Tibial artery (tissue), 4 donors: Measurements from ENCODE around the gene KIF6.

Experiments used
- DNase-seq, 2 donors: peaks; one replicate each; pipeline ENCODE4 v3.0.0-alpha.2; 2019
- H3K27ac ChIP-seq, 2 donors: fragments of 200-600 bp; sonication (generic) in 1 of 2; 1 replicate in 1 of 2; 2 replicates in 1 of 2; pipeline ENCODE4 v1.5.1; 2018 to 2019; ENCODE audit warnings: mild to moderate bottlenecking in 1 of 2
- H3K27me3 ChIP-seq, 2 donors: fragments of 200-600 bp; sonication (generic) in 1 of 2; one replicate each; pipeline versions ENCODE4 v1.5.1 to v1.6.0; 2016 to 2019
- H3K36me3 ChIP-seq, 3 donors: fragments of 200-600 bp; sonication (generic) in 2 of 3; one replicate each; pipeline ENCODE4 v1.5.1; 2016 to 2019; ENCODE audit warnings: mild to moderate bottlenecking in 2 of 3
- H3K4me1 ChIP-seq, 4 donors: fragments of 200-600 bp; sonication (generic) in 2 of 4; 1 replicate in 3 of 4; 2 replicates in 1 of 4; pipeline ENCODE4 v1.5.1; 2016 to 2019
- H3K4me3 ChIP-seq, 2 donors: fragments of 200-600 bp; sonication (generic) in 1 of 2; 1 replicate in 1 of 2; 2 replicates in 1 of 2; pipeline ENCODE4 v1.5.1; 2018 to 2019; ENCODE audit warnings: mild to moderate bottlenecking in 2 of 2
- H3K9me3 ChIP-seq, 3 donors: fragments of 200-600 bp; sonication (generic) in 1 of 3; one replicate each; pipeline ENCODE4 v1.5.1; 2016 to 2019
- CTCF ChIP-seq, 2 experiments: fragments of 200-600 bp in 1 of 2; fragments of 450-650 bp in 1 of 2; IDR thresholded peaks; one replicate each; pipeline ENCODE4 v1.5.1; 2017 to 2019; ENCODE audit warnings: antibody characterized with exemption in 2 of 2, mild to moderate bottlenecking in 1 of 2, moderate library complexity in 1 of 2
- intact Hi-C: fragments of 100-400 bp; cut with DNase I; formaldehyde crosslinking; loops from one replicate; pipeline ENCODE4 v1.15.0; 2023; ENCODE audit warnings: low total_unique reads

Gene KIF6

GRCh38 chr6:39362487-39362865, 362.7 kb downstream of the KIF6 start:
- Histone ChIP-seq H3K9me3 (no peaks in the 10 kb centered on the region), H3K4me3 (no peak overlapping the region)
- intact Hi-C loops: no loop called here

GRCh38 chr6:39361657-39362486, 363.3 kb downstream of the KIF6 start:
- Histone ChIP-seq H3K9me3 (no peaks in the 10 kb centered on the region), H3K4me1 (peaks cover 0 to 5% (median 1%) of the 10 kb centered on the region in 4 donors), H3K27me3 (no peaks in the 10 kb centered on the region), H3K36me3 (no peaks in the 10 kb centered on the region), H3K4me3 (no peak overlapping the region), H3K27ac (no peak overlapping the region)
- TF ChIP-seq CTCF (IDR thresholded peaks at IDR 0.05): peak; percentile 74 to 86
- intact Hi-C loops: no loop called here
- DNase-seq: peak; percentile 49 to 77

More at GRCh38 chr6:39362487-39362865, 362.7 kb downstream of the KIF6 start:
- no peak overlapping the region for H3K27ac ChIP-seq
- DNase-seq: no peak
- no peaks in the 10 kb centered on the region for H3K36me3 ChIP-seq
- no peaks in the 10 kb centered on the region for H3K27me3 ChIP-seq
- H3K4me1 ChIP-seq: peaks cover 0 to 5% (median 1%) of the 10 kb centered on the region in 4 donors
- TF ChIP-seq CTCF (IDR thresholded peaks at IDR 0.05): no peak

GRCh38 chr6:39360378-39360777, 364.8 kb downstream of the KIF6 start:
- Histone ChIP-seq H3K4me1 (peaks cover 0 to 5% (median 1%) of the 10 kb centered on the region in 4 donors), H3K4me3 (no peak overlapping the region), H3K27me3 (no peaks in the 10 kb centered on the region), H3K9me3 (no peaks in the 10 kb centered on the region), H3K27ac (no peak overlapping the region), H3K36me3 (no peaks in the 10 kb centered on the region)
- intact Hi-C loops: no loop called here
- no peak for TF ChIP-seq CTCF (IDR thresholded peaks at IDR 0.05)
- no peak for DNase-seq

DNA sequence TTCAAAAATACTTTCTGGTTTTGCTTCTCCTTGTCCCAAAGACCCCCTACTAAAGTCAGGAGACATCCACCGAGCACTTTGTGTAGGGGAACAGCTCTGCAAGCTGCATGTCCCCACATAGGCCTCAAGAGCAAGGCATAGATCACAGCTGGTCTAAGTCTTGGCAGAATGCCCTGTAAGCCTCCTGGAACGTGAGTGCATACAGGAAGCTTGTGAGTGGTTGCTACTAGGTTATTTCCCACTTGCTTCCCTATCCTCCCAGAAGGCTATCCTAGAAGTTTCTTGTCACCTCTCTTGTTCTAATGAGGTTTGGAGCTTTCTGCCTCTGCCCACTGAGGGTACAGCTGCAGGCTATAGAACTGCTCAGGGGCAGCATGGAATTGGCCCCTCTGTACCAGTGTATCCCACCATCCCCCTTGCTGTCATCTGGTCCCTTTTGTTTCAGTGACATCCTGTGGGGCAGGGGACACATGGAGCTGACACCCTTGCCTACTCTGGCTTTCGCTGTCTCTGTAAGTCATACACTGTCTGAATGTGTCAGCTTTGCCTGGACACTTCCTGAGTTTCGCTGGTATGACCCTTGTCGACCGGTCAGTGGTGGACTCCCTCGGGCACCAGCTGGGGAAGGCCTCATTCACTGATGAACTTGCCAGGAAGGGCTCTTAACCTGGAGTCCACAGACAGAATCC, 367.1 kb downstream of the KIF6 start:
- intact Hi-C loops: no loop called here
- peaks cover 0 to 5% (median 1%) of the 10 kb centered on the region in 4 donors for H3K4me1 ChIP-seq
- no peaks in the 10 kb centered on the region for H3K36me3 ChIP-seq
- no peak overlapping the region for H3K27ac ChIP-seq
- TF ChIP-seq CTCF (IDR thresholded peaks at IDR 0.05): no peak
- no peak for DNase-seq
- no peaks in the 10 kb centered on the region for H3K27me3 ChIP-seq
- H3K4me3 ChIP-seq: no peak overlapping the region
- H3K9me3 ChIP-seq: no peaks in the 10 kb centered on the region

DNA sequence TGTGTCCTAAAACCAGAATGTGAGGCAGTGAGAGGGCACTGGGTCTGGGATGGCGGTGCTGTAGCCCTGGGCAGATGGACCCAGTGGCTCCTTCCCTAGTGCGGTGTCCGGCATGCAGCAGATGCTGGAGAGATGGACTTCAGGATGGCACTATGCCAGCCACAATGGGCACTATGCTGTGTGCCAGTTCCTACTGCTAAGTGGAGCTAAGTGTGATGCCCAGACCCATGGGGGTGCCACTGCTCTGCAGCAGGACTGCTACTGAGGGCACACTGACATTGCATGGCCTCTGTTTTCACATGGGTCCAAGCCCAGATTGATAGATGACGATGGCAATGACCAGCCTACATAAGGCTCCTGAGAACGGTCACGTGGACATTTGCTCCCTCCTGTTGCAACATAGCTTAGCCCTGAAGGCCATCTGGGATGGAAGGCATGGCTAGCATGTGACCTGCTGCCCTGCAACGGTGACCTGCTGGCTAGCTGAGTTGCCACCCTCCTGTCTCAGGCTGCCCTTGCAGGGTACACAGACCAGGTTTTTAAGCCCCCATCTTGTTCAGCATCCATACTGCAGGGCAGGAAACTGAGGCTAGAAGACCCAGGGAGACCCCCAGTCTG, 371.4 kb downstream of the KIF6 start:
- Histone ChIP-seq H3K4me3 (no peak overlapping the region), H3K27me3 (no peaks in the 10 kb centered on the region), H3K27ac (no peak overlapping the region), H3K4me1 (no peaks in the 10 kb centered on the region), H3K9me3 (no peaks in the 10 kb centered on the region), H3K36me3 (no peaks in the 10 kb centered on the region)
- no peak for TF ChIP-seq CTCF (IDR thresholded peaks at IDR 0.05)
- intact Hi-C loops: no loop called here
- peak in 1 of 2 donors; percentile 27 for DNase-seq
